ENCODE measurements around the gene GALNT18.

Gene GALNT18

DNA sequence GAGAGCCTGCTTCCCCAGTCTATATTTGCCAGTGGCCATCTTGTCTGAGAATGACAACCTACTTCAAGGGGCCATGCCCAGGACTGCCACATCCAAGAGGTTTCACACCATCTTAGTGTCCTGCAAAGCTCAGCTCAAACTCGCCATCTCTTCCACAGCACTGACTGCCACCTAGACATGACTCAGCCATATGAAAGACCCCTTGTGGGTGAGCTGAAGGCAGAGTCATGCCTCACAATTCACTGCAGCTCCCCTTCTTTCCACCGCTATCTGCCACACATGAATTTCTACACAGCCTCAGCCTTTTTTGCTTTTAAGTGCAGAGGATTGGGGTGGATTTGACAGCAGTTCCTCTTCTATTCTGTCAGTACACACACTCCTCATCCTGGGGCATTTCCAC, 127.5 kb downstream of the GALNT18 start:
- DNase-seq (ENCODE audit: low spot score) = no peak

DNA sequence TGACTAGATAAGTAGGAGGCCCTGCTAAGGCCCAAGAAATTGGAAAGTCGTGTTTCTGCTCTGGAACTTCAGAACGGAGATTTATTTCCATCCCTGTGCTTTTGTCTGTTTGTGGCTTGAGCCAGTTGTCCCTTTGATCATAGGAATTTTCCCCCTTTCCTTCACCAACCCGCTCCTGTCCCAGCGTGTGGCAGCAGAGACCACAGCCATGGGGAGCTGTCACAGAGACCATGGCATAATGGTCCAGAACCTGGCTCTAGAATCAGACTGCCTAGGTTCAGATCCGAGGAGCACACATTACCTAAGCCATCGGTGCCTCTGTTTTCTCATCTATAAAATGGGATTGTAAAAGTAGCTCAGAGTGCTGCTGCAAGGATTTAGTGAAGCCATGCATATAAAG, 128.1 kb downstream of the GALNT18 start:
- no peak for DNase-seq (ENCODE audit: low spot score)

DNA sequence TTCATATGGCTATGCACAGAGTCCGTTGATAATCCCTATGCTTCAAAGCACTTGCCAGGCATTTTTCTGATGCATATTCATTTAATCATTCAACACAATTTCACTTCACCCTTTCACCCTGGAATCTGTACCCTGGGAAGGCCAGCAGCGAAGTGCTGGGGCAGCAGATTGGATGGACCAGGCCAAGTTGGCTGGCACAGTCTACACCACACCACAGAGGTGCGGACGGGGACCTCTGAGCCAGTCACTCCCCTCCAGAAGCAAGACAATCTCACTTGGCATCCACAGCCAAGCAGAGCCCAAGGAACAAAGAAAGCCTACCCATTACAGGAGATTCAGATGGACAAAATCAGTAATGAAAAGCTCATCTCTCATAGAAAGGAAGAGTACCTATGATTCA, 130.2 kb downstream of the GALNT18 start:
- DNase-seq (ENCODE audit: low spot score) = no peak

DNA sequence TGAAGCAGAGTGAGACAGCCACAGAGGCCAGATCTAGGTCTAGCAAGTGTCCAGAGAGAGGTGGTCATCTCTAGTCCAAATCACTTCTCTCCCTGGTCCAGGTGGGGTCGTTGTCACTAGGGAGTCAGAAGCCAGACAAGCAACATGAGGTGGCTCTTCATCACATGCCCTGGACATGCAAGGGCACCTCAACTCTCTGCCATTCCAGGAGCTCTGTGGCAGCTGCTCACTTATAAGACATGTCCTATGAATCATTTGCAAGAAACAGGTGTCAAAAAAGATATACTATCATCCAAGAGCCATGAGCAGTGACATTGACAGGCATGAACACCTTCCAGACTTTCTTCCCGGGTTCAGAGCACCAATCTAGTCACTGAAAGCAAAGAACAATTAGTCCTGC, 130.8 kb downstream of the GALNT18 start:
- no peak for DNase-seq (ENCODE audit: low spot score)

DNA sequence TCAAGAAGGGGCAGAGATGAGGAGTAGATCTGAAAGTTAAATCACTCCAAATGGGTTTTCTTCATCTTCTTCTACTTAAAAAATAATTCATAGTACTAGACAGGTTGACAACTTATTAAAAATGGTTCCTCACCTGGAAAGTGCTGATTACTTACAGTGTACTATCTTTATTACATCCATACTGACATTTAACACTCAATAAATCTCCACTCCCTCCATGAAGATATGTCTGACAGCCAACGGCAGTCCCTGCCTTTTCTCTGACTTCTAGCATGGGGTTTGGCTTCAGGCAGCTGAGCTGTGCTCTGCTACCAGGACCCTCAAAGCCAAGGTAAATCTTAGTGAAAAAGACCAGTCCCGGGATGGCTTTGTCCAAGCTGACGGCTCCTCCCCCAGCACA, 135.4 kb downstream of the GALNT18 start:
- DNase-seq (ENCODE audit: low spot score) = no peak

DNA sequence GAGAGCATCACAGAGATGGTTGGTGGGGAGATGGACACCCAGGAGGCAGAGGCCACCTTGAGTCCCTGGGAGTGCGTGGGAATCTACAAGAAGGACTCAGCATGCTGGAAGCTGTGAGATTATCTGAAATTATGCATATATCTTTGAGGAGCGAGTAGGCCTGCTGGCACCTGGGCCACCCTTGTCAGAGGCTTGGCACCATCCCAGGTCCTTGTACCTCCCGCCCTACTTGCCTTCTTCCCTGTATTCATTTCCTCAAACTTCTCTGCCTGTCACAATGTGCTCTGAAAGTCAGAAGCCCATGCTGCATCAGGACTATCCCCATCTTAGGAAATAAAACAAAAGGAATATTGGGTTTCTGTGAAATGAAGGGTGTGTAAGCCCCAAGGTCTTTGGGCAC, 135.8 kb downstream of the GALNT18 start:
- DNase-seq (ENCODE audit: low spot score) = no peak

DNA sequence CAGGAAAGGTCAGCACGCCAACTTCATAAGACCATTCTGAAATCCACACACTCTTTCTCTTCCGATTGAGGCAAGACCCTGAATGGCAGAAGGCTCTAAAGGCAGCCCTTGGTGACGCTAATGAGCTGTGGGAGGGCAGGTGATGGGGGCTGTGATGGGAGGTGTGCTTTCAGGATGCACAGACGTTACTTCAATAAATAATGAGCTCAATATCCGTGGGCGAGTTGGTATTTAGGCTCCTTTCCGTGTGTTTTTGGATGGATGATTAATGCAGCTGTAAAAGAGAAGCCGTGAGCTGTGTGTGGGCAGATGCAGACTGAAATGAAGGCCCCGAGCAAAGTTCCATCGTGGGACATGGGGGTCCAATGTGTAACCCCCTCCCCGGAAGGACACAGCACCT, 138.2 kb downstream of the GALNT18 start:
- no peak for DNase-seq (ENCODE audit: low spot score)

DNA sequence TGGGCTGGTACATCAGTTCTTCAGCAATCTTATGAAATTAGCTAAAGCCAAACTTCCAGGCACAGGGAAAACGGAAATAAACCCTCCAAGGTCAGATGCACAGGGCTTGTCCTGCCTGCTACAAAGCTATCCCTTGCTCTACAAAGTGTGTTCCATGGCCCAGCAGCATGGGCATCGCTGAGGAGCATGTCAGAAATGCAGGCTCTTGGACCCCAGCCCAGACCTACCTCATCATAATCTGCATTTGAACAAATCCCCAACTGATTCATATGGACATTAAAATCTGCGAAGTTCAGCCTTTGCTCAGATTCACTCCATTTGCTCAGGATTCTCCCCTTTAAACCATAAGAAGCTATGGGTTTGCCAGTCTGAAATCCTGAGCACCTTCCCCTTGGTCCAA, 139.1 kb downstream of the GALNT18 start:
- no peak for DNase-seq (ENCODE audit: low spot score)

DNA sequence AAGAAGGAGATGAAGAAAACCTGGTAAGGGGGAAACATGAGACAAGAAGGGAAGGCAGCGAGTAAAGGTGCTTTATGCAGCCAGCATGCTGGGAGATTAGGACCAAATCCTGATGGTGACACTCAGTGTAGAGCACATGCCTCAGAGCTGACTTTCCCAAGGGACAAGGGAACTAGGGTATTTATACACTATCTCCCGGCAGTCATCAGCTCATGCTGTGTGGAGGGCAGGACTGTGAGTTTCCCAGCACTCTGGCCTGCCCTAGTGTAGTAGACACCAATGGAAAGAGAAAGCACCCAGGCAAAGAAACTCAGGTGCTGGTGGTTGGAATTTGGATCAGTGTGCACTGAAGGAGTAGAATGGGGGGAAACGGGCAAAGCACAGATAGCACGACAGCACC, 140.4 kb downstream of the GALNT18 start:
- DNase-seq (ENCODE audit: low spot score) = no peak

DNA sequence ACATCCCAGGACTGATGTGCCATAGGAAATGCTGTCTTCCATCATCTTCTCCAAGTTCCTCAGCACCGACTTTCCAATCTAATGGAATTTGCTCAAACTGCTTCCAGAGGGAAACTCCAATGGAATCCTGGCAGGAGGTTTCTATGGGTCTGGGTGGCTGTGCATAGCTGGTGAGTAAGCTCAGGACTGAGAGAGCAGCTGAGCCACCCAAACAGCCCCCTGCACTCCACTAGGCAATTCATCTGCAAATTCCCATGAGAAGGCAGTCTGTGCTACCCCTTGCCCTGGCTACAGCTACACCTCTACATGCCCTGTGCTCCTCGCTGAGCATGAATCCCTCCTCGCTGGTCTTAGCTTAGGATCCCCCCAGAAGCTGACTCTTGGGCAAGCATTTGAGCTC, 140.8 kb downstream of the GALNT18 start:
- DNase-seq (ENCODE audit: low spot score) = no peak

DNA sequence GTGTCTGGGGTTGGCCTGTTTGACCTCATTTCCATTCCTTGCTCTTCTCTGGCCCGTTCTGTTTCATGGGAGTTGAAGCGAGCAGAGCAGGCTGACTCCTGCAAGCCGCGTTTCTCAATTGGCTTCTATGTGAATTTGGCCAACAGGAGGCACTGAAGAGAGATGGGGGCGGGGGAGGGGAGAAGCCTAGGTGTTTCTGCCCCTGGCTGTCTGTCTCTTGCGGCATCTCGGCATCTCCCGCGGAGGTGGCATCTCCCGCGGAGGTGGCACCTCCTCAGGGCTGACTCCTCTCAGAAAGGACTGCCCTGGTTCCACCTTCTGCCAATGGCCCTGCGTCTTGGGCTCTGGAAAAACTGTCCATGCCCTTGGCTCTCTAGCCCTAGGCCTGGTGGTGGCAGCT, 143.1 kb downstream of the GALNT18 start:
- no peak for DNase-seq (ENCODE audit: low spot score)

DNA sequence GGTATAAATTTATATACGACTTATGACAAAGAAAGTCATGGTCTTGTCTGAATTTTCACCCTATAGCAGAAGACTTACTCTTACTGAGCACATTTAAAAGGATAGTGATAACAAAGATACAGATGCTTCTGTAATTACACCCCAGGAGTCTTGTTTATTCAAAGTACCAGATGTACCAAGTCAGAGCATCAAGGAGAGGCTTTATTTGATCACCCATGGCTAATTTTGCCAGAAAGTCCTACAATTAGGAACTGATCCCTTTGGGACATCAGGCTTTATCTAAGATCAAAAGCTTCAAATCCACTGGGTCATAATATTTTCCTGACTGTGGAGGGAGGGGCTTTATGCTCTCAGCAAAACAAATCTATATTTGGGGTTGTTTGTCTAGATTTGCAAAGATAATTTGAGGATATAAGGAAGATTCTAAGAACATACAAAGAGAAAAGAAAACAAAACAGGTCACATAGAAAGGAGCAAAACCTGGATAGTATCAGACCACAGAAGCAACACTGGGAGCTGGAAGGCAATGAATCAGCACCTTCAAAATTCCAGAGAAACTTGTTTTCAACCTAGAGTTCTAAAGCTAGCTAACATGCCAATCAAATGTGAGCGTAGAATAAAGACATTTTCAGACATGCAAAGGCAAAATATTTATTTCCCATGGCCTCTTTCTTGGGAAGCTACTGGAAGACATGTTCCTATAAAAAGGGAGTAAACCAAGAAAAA, 143.9 kb downstream of the GALNT18 start:
- no peak for DNase-seq (ENCODE audit: low spot score)

DNA sequence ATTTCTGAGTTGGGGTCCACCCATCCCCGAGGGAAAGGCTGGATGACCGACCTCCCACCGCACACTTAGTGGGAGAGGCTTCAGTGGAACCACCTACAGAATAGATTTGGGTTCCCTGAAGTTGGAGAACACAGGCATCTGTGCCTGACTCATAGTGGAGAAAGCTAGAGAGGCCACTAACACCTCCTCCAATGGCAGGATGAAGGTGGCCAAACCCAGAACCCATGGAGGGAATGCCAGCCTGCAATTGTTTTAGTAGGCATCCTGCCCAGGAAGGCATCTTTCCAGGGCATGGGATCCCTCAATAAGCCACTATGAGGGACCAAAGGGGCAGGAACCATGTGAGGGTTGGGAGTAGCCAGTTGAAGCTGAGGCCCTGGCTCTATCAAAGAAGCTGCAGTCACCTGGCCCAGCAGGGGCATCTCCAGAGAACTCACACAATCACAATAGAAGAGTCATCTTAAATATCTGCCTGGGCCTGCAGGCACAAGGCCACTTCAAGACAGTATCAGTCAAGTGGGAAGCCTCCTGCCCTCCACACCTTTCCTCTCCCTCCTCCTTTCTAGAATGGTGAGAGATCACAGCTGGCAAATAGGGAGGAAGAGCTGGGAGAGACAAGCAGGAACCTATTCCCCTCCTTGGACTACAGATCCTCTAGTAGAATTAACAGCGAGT, 144.7 kb downstream of the GALNT18 start:
- DNase-seq (ENCODE audit: low spot score) = no peak

DNA sequence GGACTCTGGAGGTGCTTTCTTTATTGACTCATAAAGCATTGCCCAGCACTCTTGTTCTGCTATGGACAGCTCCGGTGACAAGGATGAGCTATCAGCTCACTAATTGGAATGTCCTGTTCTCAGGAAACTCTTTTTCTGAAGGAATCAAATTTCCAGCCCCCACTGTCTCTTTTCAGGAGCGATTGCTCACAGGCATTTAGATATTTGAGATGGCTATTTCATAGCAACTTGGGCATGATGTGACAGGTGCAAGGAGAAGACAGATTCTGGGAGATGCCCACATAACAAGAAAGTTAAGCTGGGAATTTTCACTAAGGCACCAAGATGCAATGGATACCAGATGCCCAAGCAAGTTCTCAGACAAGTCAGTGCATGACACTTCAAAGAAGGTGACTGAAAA, 145.3 kb downstream of the GALNT18 start:
- no peak for DNase-seq (ENCODE audit: low spot score)

DNA sequence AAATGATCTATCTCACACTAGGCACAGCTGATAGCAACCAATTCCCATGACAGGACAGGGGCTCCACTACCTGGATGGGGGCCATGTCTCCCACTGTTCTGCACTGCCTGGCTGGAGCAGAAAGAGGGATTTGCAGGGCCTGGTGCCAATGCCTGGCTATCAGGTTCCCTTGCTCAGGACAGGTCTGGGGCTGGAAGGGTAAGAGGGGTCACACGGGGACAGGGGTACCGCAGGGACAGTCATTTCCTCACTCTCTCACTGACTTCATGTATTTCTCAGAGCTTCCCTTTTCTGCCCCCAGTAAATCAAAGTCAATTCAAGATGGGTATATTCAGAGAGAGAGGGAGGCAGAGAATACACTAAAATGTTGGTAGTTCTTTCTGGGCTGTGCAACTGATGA, 149.7 kb downstream of the GALNT18 start:
- no peak for DNase-seq (ENCODE audit: low spot score)

DNA sequence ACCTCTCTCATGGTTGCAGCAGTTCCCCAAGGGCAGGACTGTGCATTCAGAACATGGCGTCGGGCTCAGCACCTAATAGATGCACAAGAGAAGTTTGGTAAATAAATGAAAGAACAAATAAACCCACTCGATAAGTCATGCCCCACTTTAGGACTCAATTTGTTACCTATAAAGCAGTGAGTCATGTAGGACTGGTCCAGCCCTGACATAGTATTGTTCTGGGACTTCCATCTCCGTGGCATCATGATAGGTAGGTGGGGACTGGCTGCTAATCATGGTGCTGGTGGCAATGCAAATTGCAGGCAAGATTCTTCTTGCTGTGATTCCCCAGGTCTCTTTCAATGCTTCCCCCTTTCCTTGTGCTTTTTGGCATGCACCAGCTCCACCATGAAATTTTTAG, 150.6 kb downstream of the GALNT18 start:
- DNase-seq (ENCODE audit: low spot score) = no peak

DNA sequence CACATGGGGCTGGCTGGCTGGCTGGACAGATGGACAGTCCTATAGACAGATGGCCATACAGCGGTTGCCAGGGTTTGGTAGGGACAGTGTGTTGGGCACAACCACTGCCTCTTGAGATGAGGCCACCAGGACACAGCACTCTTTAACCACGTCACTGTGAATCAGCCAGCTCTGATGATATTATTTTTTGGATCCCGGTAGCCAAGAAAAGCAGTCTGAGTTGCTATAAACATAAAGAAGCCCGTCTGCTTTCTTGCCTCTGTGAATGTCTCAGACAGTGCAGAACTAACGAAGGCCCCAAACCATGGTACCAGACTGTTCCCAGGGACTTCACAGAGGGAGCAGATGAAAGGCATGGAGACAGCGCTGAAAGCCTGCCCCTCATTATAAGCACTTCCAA, 152.9 kb downstream of the GALNT18 start:
- no peak for DNase-seq (ENCODE audit: low spot score)

DNA sequence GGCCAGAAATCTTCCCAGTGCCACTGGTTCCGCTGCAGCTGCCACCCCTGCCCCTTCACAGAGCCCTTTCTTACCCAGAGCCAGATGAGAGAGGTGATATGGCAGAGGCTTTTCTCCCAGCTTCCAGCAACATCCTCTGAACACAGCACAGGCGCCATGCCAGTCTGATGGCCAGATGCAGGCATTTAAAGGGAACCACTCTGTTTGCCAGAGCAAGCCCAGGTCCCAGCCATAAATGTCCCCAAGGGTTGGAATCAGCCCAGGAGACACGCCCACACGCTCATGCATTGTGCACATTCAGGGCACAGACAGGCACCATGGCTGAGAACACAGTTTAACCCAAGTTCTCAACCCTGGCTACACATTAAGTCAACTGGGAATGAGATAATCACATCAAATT, 154.5 kb downstream of the GALNT18 start:
- DNase-seq (ENCODE audit: low spot score) = no peak

DNA sequence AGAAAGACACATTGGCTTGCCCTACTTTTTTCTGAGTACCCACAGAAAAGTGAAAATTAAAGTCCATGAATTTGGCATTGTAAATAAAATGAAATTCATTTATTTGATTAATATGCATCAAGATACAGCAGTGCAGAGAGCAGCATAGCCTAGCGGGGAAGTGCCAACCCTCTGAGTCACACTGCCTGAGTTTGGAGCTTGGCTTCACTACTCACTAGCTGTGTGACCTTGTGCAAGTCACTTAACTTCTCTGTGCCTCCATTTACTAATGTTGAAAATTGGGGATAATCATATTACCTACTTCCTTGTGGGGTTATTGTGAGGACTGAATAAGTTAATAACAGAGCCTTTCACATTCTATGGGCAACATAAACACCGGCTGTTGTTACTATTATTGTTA, 157.2 kb downstream of the GALNT18 start:
- DNase-seq (ENCODE audit: low spot score) = no peak

DNA sequence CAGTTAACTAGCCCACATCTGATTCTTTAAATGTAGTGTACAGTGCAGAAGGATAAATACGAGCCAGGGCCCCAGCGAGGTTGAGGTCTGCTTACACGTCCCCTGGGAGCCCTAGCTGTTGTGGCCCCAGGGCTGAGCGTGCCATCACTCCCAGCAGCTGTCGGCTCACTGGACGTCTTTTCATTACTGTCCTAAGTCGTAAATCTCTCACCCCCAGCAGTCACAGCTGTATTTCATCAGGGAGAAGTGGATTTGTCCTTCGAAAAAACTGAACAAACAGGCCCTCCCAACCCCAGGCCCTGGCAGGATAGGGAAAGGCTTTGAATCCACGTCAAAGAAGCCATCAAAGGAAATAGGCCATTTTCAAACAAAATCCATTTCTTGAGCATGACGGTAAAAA, 158.4 kb downstream of the GALNT18 start:
- no peak for DNase-seq (ENCODE audit: low spot score)

DNA sequence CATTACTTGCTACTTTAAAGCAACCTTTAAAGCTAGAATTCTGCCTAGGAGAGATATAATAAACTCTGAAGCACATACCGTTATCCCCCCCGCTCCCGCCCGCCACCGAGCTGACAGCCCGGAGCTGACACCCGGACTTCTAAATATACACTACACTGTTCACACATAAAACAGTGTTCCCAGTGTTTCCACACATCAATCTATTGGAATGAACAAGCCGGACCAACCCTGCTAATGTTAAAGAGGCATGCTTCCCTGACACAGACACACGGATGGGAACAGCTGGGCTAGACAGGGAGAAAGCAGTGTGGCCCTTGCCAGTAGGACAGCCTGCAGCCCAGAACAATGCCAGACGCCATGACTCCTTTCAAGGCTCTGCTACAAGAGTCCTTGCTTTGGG, 160.3 kb downstream of the GALNT18 start:
- no peak for DNase-seq (ENCODE audit: low spot score)

DNA sequence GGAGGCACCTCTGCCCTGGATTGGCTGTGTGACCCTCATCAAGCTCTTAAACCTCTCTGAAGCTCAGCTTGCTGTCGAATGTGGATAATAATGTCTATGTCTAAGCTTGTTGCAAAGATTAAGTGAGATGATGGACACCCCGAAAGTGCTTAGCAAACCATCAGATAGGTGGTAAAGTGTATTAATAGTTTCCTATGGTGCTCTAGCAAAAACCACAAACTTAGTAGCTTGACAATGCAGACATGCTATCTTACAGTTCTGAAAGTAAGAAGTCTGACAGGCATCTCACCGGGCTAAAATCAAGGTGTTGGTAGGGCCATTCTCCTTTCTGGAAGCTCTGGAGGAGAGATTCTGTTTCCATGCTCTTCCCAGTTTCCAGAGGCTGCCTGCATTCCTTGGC, 162.2 kb downstream of the GALNT18 start:
- no peak for DNase-seq (ENCODE audit: low spot score)

DNA sequence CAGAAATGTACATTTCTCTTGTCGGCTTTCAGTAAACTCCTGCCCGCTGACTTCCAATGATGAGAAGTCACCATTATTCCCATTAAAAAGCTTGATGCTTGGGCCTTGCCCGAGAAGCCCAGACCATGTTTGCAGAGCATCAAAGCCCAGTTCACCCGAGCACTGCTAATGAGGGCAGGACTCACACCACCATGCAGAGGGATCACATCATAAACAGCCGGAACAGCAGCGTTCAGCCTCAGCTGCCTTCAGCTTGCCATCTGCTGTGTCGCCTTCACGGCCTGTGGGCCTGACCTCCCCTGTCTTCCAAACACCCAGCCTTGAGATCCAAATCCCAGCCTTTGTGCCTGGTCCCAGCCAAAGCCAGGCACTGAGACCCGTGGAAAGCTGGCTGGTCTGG, 163.3 kb downstream of the GALNT18 start:
- DNase-seq (ENCODE audit: low spot score) = no peak

DNA sequence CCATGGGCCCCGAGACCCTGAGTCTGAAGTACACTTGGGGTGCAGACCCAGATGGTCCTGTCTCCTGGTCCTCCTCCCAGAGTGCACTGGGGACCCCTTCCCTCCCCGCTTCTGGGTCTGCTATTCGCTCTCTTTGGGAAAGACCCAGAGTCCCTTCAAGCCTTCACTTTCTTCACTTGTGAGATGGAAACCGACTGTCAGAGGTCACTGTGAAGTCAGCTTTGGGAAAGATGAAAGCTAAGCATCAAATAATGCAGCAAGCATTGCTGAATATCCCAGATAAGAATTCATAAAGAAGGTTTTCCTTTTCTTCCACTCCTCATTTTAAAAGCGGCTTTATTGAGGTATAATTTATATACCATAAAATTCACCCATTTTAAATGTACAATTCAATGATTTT, 163.8 kb downstream of the GALNT18 start:
- no peak for DNase-seq (ENCODE audit: low spot score)
